ENCODE data around the gene UPK3A. TPM values are rescaled to one million over a fixed set of nuclear protein-coding genes. Genes with fewer than 3 reads are reported as not detected.

The UPK3A gene
- total RNA-seq, 4 donors from 2014 or later: not detected

DNA sequence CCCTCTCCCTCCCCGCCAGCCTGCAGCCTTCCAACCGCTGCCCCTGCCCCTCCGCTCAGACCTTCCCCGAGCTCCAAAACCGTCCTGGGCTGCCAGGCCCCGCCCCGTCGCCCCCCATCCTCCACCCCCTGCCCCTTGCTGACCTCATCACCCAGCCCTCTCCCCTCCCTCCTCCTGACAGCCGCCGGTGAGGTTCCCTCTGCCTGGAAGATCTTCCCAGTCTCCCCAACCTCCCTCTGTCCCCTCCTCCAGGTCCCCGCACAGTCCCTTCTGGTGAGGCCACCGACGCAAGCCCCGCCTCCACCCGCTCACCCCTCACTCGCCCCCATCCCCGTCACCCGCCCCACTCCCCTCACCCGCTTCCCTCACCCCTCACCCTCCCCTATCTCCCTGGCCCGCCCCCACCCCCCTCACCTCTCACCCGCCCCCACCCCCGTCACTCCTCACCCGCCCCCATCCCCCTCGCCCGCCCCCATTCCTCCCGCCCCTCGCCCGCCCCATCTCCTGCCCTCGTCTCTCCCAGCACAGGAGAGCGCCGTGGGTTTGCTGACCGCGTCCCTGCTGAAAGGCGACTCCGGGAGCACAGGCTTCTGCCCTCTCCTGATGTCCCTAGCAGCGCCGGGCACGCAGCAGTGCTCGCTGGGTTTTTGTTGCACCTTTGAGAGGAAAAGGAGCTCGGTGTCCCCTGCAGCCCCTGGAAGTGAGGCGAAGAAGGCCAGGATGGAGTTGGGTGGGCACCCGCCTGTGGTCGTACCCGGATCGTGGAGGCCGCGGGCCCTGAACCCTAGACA is 16.4 kb upstream of the UPK3A start:
- Histone ChIP-seq H3K4me1 (peaks cover 33 to 60% (median 47%) of the 10 kb centered on the region in 4 donors), H3K4me3 (peak overlapping the region; percentile 59 to 70 (median 62)), H3K27me3 (no peaks in the 10 kb centered on the region), H3K36me3 (no peaks in the 10 kb centered on the region), H3K27ac (replicated peaks in 1 of 4) (peak overlapping the region in 1 of 4 donors; percentile 46), H3K9me3 (no peaks in the 10 kb centered on the region)
- intact Hi-C loops (cut with DNase I): loop anchor here (1.0 to 5.0 kb wide), 2 partner anchors 167 to 284 kb away; no protein-coding TSS in a partner anchor
- DNase-seq (ENCODE audit: extremely low spot score): no peak
- no peak for TF ChIP-seq EP300 (IDR thresholded peaks at IDR 0.05)
- TF ChIP-seq POLR2AphosphoS5 (IDR thresholded peaks at IDR 0.05): no peak
- TF ChIP-seq POLR2A (IDR thresholded peaks at IDR 0.05; ENCODE audit: low read depth): no peak
- TF ChIP-seq, protein P1, sequence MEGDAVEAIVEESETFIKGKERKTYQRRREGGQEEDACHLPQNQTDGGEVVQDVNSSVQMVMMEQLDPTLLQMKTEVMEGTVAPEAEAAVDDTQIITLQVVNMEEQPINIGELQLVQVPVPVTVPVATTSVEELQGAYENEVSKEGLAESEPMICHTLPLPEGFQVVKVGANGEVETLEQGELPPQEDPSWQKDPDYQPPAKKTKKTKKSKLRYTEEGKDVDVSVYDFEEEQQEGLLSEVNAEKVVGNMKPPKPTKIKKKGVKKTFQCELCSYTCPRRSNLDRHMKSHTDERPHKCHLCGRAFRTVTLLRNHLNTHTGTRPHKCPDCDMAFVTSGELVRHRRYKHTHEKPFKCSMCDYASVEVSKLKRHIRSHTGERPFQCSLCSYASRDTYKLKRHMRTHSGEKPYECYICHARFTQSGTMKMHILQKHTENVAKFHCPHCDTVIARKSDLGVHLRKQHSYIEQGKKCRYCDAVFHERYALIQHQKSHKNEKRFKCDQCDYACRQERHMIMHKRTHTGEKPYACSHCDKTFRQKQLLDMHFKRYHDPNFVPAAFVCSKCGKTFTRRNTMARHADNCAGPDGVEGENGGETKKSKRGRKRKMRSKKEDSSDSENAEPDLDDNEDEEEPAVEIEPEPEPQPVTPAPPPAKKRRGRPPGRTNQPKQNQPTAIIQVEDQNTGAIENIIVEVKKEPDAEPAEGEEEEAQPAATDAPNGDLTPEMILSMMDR (IDR thresholded peaks at IDR 0.05): no peak
- 2% methylated on average over 23 of the region's 47 CpGs for WGBS

DNA sequence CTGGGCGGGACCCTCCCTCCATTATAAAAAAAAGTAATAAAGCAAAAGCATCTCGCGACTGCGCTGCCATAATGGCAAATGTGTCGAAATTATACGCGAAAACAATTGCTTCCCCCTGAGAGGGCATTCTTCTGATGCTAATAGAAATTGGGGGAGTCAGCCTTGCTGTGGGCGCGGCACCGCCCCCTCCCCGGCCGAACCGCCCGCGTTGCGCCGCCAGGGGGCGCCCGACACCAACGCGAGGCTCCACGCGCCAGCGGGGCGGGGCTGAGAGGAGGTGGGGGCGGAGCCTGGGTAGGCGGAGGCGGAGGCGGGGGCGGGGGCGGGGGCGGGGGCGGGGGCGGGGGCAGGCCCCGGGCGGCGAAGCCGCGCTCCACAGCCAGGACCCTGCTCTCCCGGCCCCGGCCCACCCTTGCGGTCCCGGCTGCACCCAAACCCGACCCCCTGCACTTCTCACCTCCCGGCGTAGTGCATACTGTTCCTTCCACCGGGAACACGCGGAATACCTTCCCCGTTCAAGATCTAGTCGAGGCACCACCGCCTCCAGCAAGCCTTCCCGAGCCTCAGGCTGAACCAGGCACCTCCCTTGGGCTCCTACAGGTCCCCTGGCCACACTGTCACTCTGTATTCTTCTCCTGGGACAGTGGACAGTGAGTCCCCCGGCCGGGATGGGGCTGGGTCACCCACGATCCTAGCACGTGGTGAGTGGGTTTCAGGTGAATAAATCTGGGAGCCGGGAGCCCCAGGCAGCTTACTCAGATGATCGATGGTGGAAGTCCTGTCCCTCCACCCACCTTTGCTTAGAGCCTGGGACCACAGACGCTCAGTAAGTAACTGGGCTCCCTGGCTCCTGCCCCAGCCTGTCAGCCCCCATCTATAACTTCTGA is 15.5 kb upstream of the UPK3A start:
- H3K27me3 ChIP-seq: no peaks in the 10 kb centered on the region
- H3K4me3 ChIP-seq: peak overlapping the region; percentile 59 to 70 (median 62)
- peak overlapping the region in 3 of 4 donors; percentile 18 to 62 (median 38) for H3K27ac ChIP-seq (replicated peaks in 1 of 4)
- DNase-seq (ENCODE audit: extremely low spot score): no peak
- intact Hi-C loops (cut with DNase I): loop anchor here (1.0 to 5.0 kb wide), 2 partner anchors 166 to 283 kb away; no protein-coding TSS in a partner anchor
- 4% methylated on average over 15 of the region's 60 CpGs for WGBS
- H3K4me1 ChIP-seq: peaks cover 26 to 52% (median 39%) of the 10 kb centered on the region in 4 donors
- H3K36me3 ChIP-seq: no peaks in the 10 kb centered on the region
- TF ChIP-seq POLR2AphosphoS5 (IDR thresholded peaks at IDR 0.05): peak; percentile 24 to 29
- TF ChIP-seq EP300 (IDR thresholded peaks at IDR 0.05): no peak
- TF ChIP-seq, protein P1 (IDR thresholded peaks at IDR 0.05): peak; percentile 88 to 93 (median 91)
- no peak for TF ChIP-seq POLR2A (IDR thresholded peaks at IDR 0.05; ENCODE audit: low read depth)
- H3K9me3 ChIP-seq: no peaks in the 10 kb centered on the region

DNA sequence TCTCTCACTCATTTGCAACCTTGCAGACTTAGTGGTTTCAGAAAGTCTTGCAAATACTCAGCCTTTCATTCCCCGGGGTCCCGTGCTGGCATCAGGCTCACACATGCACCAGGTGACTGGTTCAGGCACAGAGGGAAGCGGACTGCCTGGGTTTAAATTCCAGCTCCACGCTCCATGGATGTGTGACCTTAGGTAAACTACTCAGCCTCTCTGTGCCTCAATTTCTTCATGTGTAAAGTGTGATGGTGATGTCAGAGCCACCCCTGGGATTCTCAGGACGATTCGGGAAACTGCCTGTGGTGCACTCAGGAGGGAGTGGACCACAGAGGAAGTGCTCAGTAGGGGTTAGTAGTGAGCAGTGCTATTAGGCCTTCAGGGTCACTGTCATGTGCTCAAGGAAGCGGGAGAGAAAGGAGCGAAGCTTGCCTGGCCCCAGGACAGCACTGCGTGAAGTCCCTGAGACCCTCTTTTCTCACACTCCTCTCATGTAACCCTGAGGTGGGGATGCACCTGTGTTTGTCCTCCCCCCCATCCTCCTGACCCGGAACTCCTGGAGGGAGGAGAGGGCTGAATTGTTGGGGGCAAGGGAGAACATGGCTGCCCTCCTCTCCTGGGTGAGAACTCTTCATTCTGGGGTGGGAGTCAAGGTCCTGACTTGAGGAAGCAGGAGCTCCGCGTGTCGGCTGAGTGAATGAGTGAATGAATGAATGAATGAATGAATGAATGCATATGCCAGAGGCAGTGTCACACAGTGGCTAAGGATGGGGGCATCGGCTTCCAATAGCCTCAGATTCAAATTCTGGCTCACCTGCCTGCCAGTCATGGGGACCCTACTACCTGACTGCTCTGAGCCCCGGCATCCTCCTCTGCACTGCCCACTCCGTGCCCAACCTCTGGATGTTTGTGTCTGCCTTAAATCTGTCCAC is 14.4 kb upstream of the UPK3A start:
- Histone ChIP-seq H3K4me1 (peaks cover 25 to 50% (median 39%) of the 10 kb centered on the region in 4 donors), H3K27ac (replicated peaks in 1 of 4) (peak overlapping the region in 3 of 4 donors; percentile 17 to 62 (median 48)), H3K36me3 (no peaks in the 10 kb centered on the region), H3K27me3 (no peaks in the 10 kb centered on the region), H3K9me3 (no peaks in the 10 kb centered on the region), H3K4me3 (no peak overlapping the region)
- DNase-seq (ENCODE audit: extremely low spot score): no peak
- intact Hi-C loops (cut with DNase I): loop anchor here (5.0 kb wide), 1 partner anchor 37 kb away; the partner anchor contains the start of gene FAM118A
- TF ChIP-seq EP300 (IDR thresholded peaks at IDR 0.05) (no peak), POLR2AphosphoS5 (IDR thresholded peaks at IDR 0.05) (no peak), POLR2A (IDR thresholded peaks at IDR 0.05; ENCODE audit: low read depth) (no peak)
- TF ChIP-seq, protein P1 (IDR thresholded peaks at IDR 0.05): no peak
- WGBS: 81% methylated on average over 15 of the region's 16 CpGs

DNA sequence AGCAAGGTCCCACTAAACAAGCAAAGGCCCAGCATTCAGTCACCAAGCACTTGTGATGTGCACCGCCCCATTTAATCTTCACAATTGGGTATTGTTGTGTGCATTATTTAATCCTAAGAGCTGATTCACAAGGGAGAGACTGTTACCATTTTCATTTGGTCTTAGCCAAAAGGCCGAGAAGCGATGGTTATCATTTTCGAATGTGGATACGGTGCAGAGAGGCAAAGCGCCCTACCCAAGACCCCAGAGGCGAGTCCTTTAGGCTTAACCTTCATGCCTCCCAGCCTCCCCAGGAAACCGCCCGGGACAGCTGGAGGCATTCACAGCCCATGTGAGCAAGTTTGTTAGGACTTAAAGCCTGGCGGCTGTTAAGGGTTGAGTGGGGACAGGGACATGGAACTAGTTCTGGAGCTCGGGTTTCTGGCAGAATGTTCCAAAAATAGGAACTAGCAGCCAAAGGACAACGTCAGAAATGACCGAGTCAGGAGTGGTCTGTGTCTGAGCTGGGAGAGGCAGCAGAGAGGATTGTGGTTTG is 13.0 kb upstream of the UPK3A start:
- intact Hi-C loops (cut with DNase I): loop anchor here (5.0 kb wide), 1 partner anchor 36 kb away; the partner anchor contains the start of gene FAM118A
- Histone ChIP-seq H3K27ac (replicated peaks in 1 of 4) (peak overlapping the region; percentile 17 to 79 (median 72)), H3K4me3 (peak overlapping the region in 1 of 4 donors; percentile 4), H3K36me3 (no peaks in the 10 kb centered on the region), H3K27me3 (no peaks in the 10 kb centered on the region), H3K4me1 (peaks cover 25 to 50% (median 39%) of the 10 kb centered on the region in 4 donors), H3K9me3 (no peaks in the 10 kb centered on the region)
- DNase-seq (ENCODE audit: extremely low spot score): no peak
- no peak for TF ChIP-seq EP300 (IDR thresholded peaks at IDR 0.05)
- peak; percentile 18 to 38 for TF ChIP-seq POLR2AphosphoS5 (IDR thresholded peaks at IDR 0.05)
- 61% methylated on average over 13 of the region's 13 CpGs for WGBS
